GM23248 (cell line): ENCODE data around the gene SPEN. TPM values are rescaled to one million over a fixed set of nuclear protein-coding genes. Genes with fewer than 3 reads are reported as not detected.

ENCODE experiments used
- DNase-seq: peaks from one replicate; pipeline ENCODE4 v3.0.0-alpha.2; 2015
- H2AFZ ChIP-seq: fragments of 200-600 bp; sonication (generic); 2 replicates; pipeline ENCODE4 v1.6.1; 2016; ENCODE audit warnings: antibody characterized with exemption
- H3F3A ChIP-seq: fragments of 200-600 bp; sonication (generic); 2 replicates; pipeline ENCODE4 v1.6.1; 2016; ENCODE audit warnings: mild to moderate bottlenecking, antibody characterized with exemption, mixed run types; ENCODE audit not compliant: insufficient read depth
- H3K27ac ChIP-seq: fragments of 200-600 bp; sonication (generic); 2 replicates; pipeline ENCODE4 v1.5.1; 2016; ENCODE audit warnings: mild to moderate bottlenecking
- H3K27me3 ChIP-seq: fragments of 200-600 bp; sonication (generic); replicated peaks from 2 replicates; pipeline ENCODE4 v1.6.1; 2016; ENCODE audit warnings: mild to moderate bottlenecking; ENCODE audit not compliant: insufficient read depth
- H3K36me3 ChIP-seq: fragments of 200-600 bp; sonication (generic); 2 replicates; pipeline ENCODE4 v1.6.1; 2016; ENCODE audit warnings: low read depth, mild to moderate bottlenecking
- H3K4me1 ChIP-seq: fragments of 200-600 bp; sonication (generic); 2 replicates; pipeline ENCODE4 v1.6.1; 2016; ENCODE audit warnings: mild to moderate bottlenecking; ENCODE audit not compliant: insufficient read depth
- H3K4me2 ChIP-seq: fragments of 200-600 bp; sonication (generic); one replicate; pipeline ENCODE4 v1.6.1; 2016; ENCODE audit warnings: mild to moderate bottlenecking; ENCODE audit not compliant: unreplicated experiment
- H3K4me3 ChIP-seq: fragments of 200-600 bp; sonication (generic); 2 replicates; pipeline ENCODE4 v1.5.1; 2016; ENCODE audit warnings: mild to moderate bottlenecking
- H3K79me2 ChIP-seq: fragments of 200-600 bp; sonication (generic); 2 replicates; pipeline ENCODE4 v1.6.1; 2016; ENCODE audit warnings: mild to moderate bottlenecking; ENCODE audit not compliant: insufficient read depth
- H3K9ac ChIP-seq: fragments of 200-600 bp; sonication (generic); 2 replicates; pipeline ENCODE4 v1.6.1; 2016; ENCODE audit warnings: mild to moderate bottlenecking
- H3K9me2 ChIP-seq: fragments of 200-600 bp; sonication (generic); 2 replicates; pipeline ENCODE4 v1.6.1; 2016; ENCODE audit warnings: mixed run types, mild to moderate bottlenecking, moderate library complexity; ENCODE audit not compliant: insufficient read depth
- H3K9me3 ChIP-seq: fragments of 200-600 bp; sonication (generic); one replicate; pipeline ENCODE4 v1.6.1; 2017; ENCODE audit warnings: low read depth
- H4K20me1 ChIP-seq: fragments of 200-600 bp; sonication (generic); 2 replicates; pipeline ENCODE4 v1.6.0; 2016; ENCODE audit not compliant: insufficient read depth
- EZH2 ChIP-seq: fragments of 200-600 bp; sonication (generic); IDR thresholded peaks from 2 replicates; pipeline ENCODE4 v1.6.1; 2018; ENCODE audit warnings: antibody characterized with exemption, mild to moderate bottlenecking; ENCODE audit not compliant: insufficient read depth, poor library complexity, severe bottlenecking
- EZH2phosphoT487 ChIP-seq: fragments of 200-600 bp; sonication (generic); IDR thresholded peaks from 2 replicates; pipeline ENCODE4 v1.6.1; 2018; ENCODE audit warnings: antibody characterized with exemption, moderate library complexity, mild to moderate bottlenecking, low read depth; ENCODE audit not compliant: insufficient read depth
- WGBS, 2 experiments: methylation state at CpG; one replicate each; pipeline ENCODE4 v1.1.6; 2015 to 2017; ENCODE audit warnings: low lambda C conversion rate in 2 of 2, low coverage in 1 of 2; ENCODE audit errors: missing lambda C conversion rate in 2 of 2; 5-methylcytosine and 5-hydroxymethylcytosine counted together
- in situ Hi-C: fragments of 300-500 bp; cut with MboI; formaldehyde crosslinking; loops from 2 replicates; pipeline ENCODE4 v1.15.0; 2020
- polyA plus RNA-seq: library from polyadenylated mRNA; unstranded; fragments of >200 nt; fragmentation: Nextera tagmentation; extraction: Ambion mirVana; gene quantifications from 2 replicates; pipeline ENCODE4 v1.2.1, GENCODE V29; 2016
- total RNA-seq: library from RNA; depleted of rRNA; stranded (reverse); fragments of >200 nt; shearing (Covaris generic); gene quantifications from 2 replicates; pipeline ENCODE4 v1.2.3, GENCODE V29; 2014

SPEN gene
- total and polyA plus RNA-seq, 2 experiments from 2014 or later = 16.5 to 17.2 TPM

DNA sequence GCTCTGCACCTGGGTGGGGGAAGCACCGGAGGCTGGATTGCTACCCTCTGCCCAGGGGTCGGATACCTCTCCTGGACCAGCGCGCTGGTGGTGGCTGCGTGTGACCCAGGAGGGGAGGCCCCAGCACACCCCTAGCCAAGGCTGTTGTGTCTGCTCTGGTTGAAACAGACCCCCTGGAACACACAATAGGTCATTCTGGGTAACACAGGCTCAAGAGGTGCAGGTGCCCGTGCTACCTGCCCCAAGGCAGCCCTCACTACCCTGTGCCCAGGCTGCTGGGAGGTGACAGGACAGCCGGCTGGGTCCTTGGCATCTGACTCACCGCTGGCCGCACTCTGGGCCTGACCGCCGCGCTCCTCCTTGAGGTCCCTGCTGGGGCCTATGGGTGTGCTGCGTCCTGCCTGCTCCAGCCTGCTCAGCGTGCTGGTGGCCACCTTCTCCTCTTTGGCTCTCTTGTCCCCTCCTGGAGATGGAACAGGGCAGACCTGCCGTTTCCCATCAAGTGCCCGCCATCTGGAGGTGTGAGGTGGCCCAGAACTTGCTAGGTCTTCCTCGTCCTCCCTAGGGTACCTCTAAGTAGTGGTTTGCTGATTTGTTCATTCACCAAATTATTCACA is 98.4 kb downstream of the SPEN start:
- no peak for DNase-seq
- WGBS, 2 experiments = 90 to 94% methylated on average over 13 to 16 of the region's 17 CpGs
- no peaks in the 10 kb centered on the region for H3K9me3 ChIP-seq
- peaks cover 28% of the 10 kb centered on the region for H3F3A ChIP-seq
- H3K27ac ChIP-seq = no peak overlapping the region
- H2AFZ ChIP-seq = no peak overlapping the region
- H3K27me3 ChIP-seq = no peaks in the 10 kb centered on the region
- H4K20me1 ChIP-seq = no peaks in the 10 kb centered on the region
- H3K9me2 ChIP-seq = no peaks in the 10 kb centered on the region
- H3K4me3 ChIP-seq = no peak overlapping the region
- no peak overlapping the region for H3K9ac ChIP-seq
- peaks cover 32% of the 10 kb centered on the region for H3K4me1 ChIP-seq
- peaks cover 55% of the 10 kb centered on the region for H3K79me2 ChIP-seq
- peaks cover 18% of the 10 kb centered on the region; the same call in 1 of the 2 replicates for H3K36me3 ChIP-seq
- no peak for TF ChIP-seq EZH2
- no peak for TF ChIP-seq EZH2phosphoT487
- in situ Hi-C loops = no loop called here
- no peak overlapping the region for H3K4me2 ChIP-seq

DNA sequence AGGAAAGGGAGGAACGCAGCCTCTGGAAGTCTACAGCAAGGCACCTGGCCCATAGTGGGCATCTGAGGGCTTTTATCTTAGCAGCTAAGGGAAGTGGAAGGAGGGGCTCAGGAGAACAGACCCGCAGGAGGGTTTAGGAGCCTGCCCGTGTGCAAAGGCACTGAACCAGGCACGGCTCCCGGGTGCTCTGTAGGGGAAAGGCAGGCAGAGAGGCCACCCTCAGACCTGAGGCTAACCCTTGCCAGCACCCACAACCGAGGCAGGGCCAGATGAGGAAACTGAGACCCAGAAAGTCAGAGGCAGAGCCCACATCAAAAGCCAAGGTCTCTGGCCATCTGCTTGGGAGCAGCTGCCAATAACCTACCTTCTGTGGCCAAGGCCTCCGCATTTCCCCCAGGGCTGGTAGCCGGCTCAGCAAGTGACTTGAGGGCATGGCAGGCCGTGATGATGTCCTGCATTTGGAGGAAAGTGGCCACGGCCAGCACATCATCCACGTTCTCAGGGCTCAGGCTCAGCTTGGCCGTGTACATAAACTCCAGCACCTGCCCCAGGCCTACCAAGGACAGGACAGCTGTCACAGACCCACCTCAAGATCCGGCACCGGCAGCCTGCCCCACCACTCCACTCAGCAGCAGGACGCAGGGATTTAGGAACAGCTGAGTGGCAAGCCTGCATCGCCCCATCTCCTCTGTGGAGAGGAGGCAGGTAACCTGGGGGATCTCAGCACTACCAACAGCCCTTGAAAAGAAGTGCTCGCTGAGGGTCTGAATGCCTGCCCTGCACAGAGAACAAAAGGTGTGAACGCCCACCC is 99.3 kb downstream of the SPEN start:
- Histone ChIP-seq H3K27me3 (no peaks in the 10 kb centered on the region), H3K9ac (no peak overlapping the region), H3F3A (peaks cover 32% of the 10 kb centered on the region), H3K9me2 (no peaks in the 10 kb centered on the region), H3K9me3 (no peaks in the 10 kb centered on the region), H3K4me2 (no peak overlapping the region), H4K20me1 (no peaks in the 10 kb centered on the region), H3K4me3 (no peak overlapping the region), H3K27ac (no peak overlapping the region), H3K4me1 (peaks cover 40% of the 10 kb centered on the region), H2AFZ (no peak overlapping the region), H3K36me3 (peaks cover 15% of the 10 kb centered on the region; the same call in 1 of the 2 replicates), H3K79me2 (peaks cover 59% of the 10 kb centered on the region)
- in situ Hi-C loops = no loop called here
- TF ChIP-seq EZH2phosphoT487 = no peak
- TF ChIP-seq EZH2 = no peak
- WGBS, 2 experiments = 90 to 93% methylated on average over 18 of the region's 18 CpGs
- DNase-seq = no peak

DNA sequence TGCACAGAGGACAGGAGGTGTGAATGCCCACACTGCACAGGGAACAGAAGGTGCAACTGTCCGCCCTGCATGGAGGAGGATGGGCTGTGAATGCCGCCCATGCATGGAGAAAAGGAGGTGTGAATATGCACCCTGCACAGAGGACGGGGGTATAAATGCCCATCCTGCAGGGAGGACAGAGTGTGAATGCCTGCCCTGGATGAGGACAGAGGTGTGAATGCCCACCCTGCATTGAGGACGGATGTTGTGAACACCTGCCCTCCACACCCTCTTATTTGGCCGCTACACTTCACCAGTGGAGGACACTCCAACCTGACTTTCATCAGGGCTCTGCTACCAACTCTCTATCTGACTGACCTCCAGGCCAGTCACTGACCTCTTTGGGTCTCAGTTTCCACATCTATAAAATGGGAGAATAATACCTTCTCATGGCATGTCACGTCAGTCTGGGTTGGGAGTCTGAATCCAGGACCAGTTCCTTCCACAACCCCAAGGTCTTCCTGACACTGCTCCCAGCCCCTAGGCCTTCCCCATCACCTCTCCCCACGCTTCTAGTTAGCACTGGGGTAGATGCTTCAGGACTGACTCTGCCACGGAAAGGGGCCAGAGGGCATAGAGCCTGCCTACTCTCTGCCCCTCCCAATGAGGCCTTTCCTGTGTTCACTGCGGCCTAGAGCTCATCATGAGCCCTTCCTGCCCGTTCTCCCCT is 100.0 kb downstream of the SPEN start:
- Histone ChIP-seq H3K4me1 (peaks cover 48% of the 10 kb centered on the region), H3K4me2 (no peak overlapping the region), H2AFZ (no peak overlapping the region), H4K20me1 (no peaks in the 10 kb centered on the region), H3K27me3 (no peaks in the 10 kb centered on the region), H3K36me3 (peaks cover 8% of the 10 kb centered on the region; the same call in 1 of the 2 replicates), H3K9me2 (no peaks in the 10 kb centered on the region), H3K9me3 (no peaks in the 10 kb centered on the region), H3K79me2 (peaks cover 59% of the 10 kb centered on the region), H3K4me3 (no peak overlapping the region), H3K27ac (peak overlapping the region; percentile 100), H3K9ac (peak overlapping the region; percentile 96; the same call in 1 of the 2 replicates), H3F3A (peaks cover 39% of the 10 kb centered on the region)
- TF ChIP-seq EZH2phosphoT487 (no peak), EZH2 (no peak)
- WGBS, 2 experiments = 92 to 98% methylated on average over 10 of the region's 10 CpGs
- DNase-seq = no peak
- in situ Hi-C loops = no loop called here

- in situ Hi-C loops = no loop called here
Observed at GRCh38 chr1:15948091-15948591, 100.6 kb downstream of the SPEN start.

More at GRCh38 chr1:15948091-15948591, 100.6 kb downstream of the SPEN start:
- peak overlapping the region; percentile 100 for H3K27ac ChIP-seq
- H3K4me2 ChIP-seq = peak overlapping the region; percentile 66
- H4K20me1 ChIP-seq = no peaks in the 10 kb centered on the region
- WGBS, 2 experiments = 75 to 81% methylated on average over 15 to 16 of the region's 16 CpGs
- no peaks in the 10 kb centered on the region for H3K9me2 ChIP-seq
- H3K79me2 ChIP-seq = peaks cover 53% of the 10 kb centered on the region
- TF ChIP-seq EZH2 = no peak
- TF ChIP-seq EZH2phosphoT487 = no peak
- H3K4me1 ChIP-seq = peaks cover 54% of the 10 kb centered on the region
- H3K9ac ChIP-seq = peak overlapping the region; percentile 96
- DNase-seq = no peak
- no peak overlapping the region for H2AFZ ChIP-seq
- no peaks in the 10 kb centered on the region for H3K9me3 ChIP-seq
- H3K36me3 ChIP-seq = peaks cover 4% of the 10 kb centered on the region; the same call in 1 of the 2 replicates
- H3K27me3 ChIP-seq = no peaks in the 10 kb centered on the region
- peaks cover 40% of the 10 kb centered on the region for H3F3A ChIP-seq
- H3K4me3 ChIP-seq = no peak overlapping the region
